Stimulated activated CD8-positive, alpha-beta memory T cell treated with anti-CD3 and anti-CD28 coated beads, Interleukin-7, amount 100 ng/mL, for 48 hours (primary cell): Measurements from ENCODE around the gene ANO9.

ENCODE experiments used
- DNase-seq, 2 donors: peaks; one replicate each; pipeline ENCODE4 v3.0.0-alpha.2; 2020; ENCODE audit warnings: low read depth in 1 of 2; ENCODE audit errors: extremely low read depth in 1 of 2

Gene ANO9

DNA sequence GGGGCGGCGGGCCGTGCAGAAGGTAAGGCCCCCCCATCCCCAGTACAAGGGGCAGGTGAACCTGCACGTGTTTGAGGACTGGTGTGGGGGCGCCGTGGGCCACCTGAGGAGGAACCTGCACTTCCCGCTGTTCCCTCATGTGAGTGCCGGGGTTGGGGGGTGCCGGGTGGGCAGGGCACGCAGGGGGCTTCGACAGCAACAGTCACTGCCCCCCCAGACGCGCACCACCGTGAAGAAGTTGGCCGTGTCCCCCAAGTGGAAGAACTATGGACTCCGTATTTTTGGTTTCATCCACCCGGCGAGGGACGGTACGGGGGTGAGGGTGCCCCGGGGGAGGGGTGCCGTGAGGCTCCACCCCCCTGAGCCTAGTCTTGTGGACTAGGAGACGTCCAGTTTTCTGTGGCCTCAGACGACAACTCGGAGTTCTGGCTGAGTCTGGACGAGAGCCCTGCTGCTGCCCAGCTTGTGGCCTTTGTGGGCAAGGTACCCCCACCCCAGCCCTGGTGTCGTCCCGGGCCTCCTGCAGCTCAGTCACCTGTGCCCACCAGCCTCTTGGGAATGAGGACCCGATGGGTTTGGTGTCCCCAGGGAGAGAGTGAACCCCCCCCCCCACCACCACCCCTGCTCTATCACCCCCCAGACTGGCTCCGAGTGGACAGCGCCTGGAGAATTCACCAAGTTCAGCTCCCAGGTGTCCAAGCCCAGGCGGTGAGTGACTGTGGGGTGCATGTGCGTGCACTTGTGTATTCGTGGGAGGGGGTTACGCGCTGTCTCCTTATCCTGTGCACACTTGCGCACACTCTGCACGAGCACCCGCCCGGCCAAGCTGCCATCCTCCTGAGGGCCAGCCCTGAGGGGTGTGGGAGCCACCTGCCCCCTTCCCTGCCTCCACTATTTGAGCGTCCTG lies 68.7 kb downstream of the ANO9 start:
- DNase-seq = no peak

- DNase-seq = no peak
Observed at GRCh38 chr11:371716-372590, 69.9 kb downstream of the ANO9 start.

DNA sequence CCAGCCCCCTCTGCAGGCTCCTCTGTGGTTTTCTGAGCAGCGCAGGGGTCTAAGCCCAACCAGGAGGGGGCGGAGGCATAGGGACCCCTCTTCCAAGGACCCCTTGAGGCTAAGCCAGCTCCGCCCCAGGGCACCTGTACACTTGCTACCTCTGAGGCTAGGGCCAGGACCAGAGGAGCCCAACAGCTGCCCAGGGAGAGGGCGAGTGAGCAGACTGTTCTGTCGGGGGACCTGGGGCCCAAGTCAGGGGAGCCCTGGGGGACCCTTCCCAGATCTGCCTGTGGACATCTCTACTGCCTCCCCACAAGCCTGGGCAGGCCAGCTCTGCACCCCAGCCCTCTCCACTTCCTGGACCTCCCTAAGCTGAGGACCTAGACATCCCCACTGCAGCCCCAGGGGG lies 70.8 kb downstream of the ANO9 start:
- no peak for DNase-seq

DNA sequence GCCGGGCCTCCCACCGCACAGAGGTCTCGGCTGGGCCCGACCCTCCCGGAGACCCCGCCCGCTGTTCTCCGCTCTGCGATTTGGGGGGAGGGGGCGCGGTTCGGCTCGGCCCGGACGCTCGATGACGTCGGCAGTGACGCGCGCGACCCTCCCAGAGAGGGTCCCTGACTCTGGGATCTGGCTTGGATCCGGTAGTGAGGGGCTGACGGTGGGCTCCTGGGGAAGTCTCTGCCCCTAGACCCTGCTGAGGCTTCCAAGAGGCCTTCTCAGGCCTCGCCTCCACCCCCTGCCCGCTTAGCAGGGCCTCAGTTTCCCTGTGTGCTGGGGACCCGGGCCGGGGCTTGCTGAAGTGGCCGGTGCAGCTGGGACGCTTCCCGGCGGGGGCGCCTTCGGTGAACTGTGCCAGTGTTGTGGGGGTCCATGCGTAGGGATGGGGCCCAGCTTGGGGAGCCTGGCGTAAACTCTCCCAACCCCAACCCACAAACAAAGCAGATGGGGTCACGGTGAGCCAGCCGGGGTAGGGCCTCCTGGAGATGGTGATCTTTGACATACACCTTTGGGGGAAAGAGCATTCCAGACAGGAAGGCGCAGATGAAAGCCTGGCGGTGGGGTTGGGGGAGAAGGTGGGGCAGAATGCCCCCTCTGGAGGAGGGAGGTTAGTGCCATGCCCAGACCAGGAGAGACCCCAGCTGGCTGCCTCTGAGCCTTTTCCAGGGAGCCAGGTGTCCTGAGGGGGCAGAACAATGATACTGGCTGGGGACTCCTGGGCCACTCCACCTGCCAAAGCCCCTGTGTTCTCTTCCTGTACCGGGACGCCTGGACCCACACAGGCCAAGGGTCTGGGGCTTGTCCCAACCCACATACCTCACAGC lies 71.5 kb downstream of the ANO9 start:
- no peak for DNase-seq

- no peak for DNase-seq
Observed at GRCh38 chr11:369336-370018, 72.3 kb downstream of the ANO9 start, which contains the start of gene B4GALNT4. Gene B4GALNT4 (plus strand): TSS chr11:369499. CDS start chr11:369804, 305 bp downstream.

- DNase-seq = no peak
Observed at GRCh38 chr11:368414-369335, 73.1 kb downstream of the ANO9 start.

GRCh38 chr11:367956-368413 lies 73.8 kb downstream of the ANO9 start:
- no peak for DNase-seq
